GM12878 (cell line): ENCODE data around the gene ADGRL3. TPM values are rescaled to one million over a fixed set of nuclear protein-coding genes. Genes with fewer than 3 reads are reported as not detected.

Source experiments
- ATAC-seq: fragments of 200-7000 bp; cut with Tn5 transposase; 3 replicates; pipeline ENCODE4 v1.9.1; 2020; ENCODE audit warnings: mild to moderate bottlenecking, moderate library complexity
- BruUV-seq: library from RNA; stranded (reverse); fragments of 400-500 nt; replicated peaks from 2 replicates; lab custom pipeline; 2021; lab: Mats Ljungman, UMichigan
- CTCF ChIA-PET: fragments of 300-600 bp; sonication (Branson Sonifier 250); formaldehyde crosslinking; extraction: SDS; loops from one replicate; lab custom pipeline; 2021; ENCODE audit warnings: inconsistent platforms; lab: Yijun Ruan, JAX
- POLR2A ChIA-PET: fragments of 350-600 bp; formaldehyde crosslinking; extraction: SDS; loops from one replicate; lab custom pipeline; 2021; ENCODE audit warnings: inconsistent platforms; lab: Charles Lee
- RAD21 ChIA-PET: fragments of 300-600 bp; sonication (Branson Sonifier 250); formaldehyde crosslinking; loops from one replicate; lab custom pipeline; 2023; ENCODE audit warnings: antibody characterized with exemption; ENCODE audit not compliant: unreplicated experiment; lab: Charles Lee
- SMC1A ChIA-PET: fragments of 300-600 bp; sonication (Branson Sonifier 250); formaldehyde crosslinking; loops from one replicate; lab custom pipeline; 2023; ENCODE audit not compliant: unreplicated experiment, uncharacterized antibody; lab: Charles Lee
- DNase-seq: peaks from one replicate; pipeline ENCODE4 v3.0.0-alpha.2; 2011; ENCODE audit warnings: low read depth, low spot score
- FAIRE-seq: peaks from 3 replicates; lab custom pipeline; 2011; peaks lifted over from hg19 to GRCh38; lab: Jason Lieb, UNC
- H2AFZ ChIP-seq: 2 replicates; pipeline ENCODE4 v1.6.0; 2011; ENCODE audit warnings: low read depth, low read length, control low read depth; ENCODE audit not compliant: control insufficient read depth
- H3K27ac ChIP-seq: 2 replicates; pipeline ENCODE4 v1.5.1; 2011; ENCODE audit warnings: control low read depth; ENCODE audit not compliant: control insufficient read depth, insufficient read depth
- H3K27me3 ChIP-seq, 2 experiments: replicated peaks in 1 of 2; 2 replicates each; pipeline versions ENCODE4 v1.6.0 to v1.6.1; 2011; ENCODE audit warnings: low read length in 1 of 2; ENCODE audit not compliant: control insufficient read depth in 2 of 2, insufficient read depth in 2 of 2
- H3K36me3 ChIP-seq, 2 experiments: 2 replicates each; pipeline ENCODE4 v1.5.1; 2011; ENCODE audit warnings: low read length in 1 of 2; ENCODE audit not compliant: control insufficient read depth in 2 of 2, insufficient read depth in 2 of 2
- H3K4me1 ChIP-seq: 2 replicates; pipeline ENCODE4 v1.6.1; 2011; ENCODE audit warnings: mild to moderate bottlenecking, low read length, moderate library complexity, mixed read lengths; ENCODE audit not compliant: control insufficient read depth, insufficient read depth
- H3K4me2 ChIP-seq: 2 replicates; pipeline ENCODE4 v1.6.0; 2011; ENCODE audit warnings: control low read depth; ENCODE audit not compliant: control insufficient read depth, insufficient read depth
- H3K4me3 ChIP-seq: fragments of 200-600 bp; sonication (generic); 2 replicates; pipeline ENCODE4 v1.5.1; 2016
- H3K79me2 ChIP-seq: 2 replicates; pipeline ENCODE4 v1.6.0; 2011; ENCODE audit warnings: low read length; ENCODE audit not compliant: control insufficient read depth, insufficient read depth
- H3K9ac ChIP-seq: 2 replicates; pipeline ENCODE4 v1.8.0; 2011; ENCODE audit warnings: low read length, control low read depth, mixed read lengths; ENCODE audit not compliant: control insufficient read depth, insufficient read depth
- H3K9me3 ChIP-seq: replicated peaks from 3 replicates; pipeline ENCODE4 v1.5.1; 2011; ENCODE audit warnings: mild to moderate bottlenecking, low read length; ENCODE audit not compliant: control insufficient read depth, insufficient read depth
- H4K20me1 ChIP-seq: 2 replicates; pipeline ENCODE4 v1.6.0; 2011; ENCODE audit not compliant: control insufficient read depth, insufficient read depth
- FOS ChIP-seq: IDR thresholded peaks from 3 replicates; pipeline ENCODE4 v1.6.1; 2011; ENCODE audit warnings: borderline replicate concordance; ENCODE audit not compliant: insufficient read length; ENCODE audit errors: extremely low read depth
- GABPA ChIP-seq: IDR thresholded peaks from 2 replicates; pipeline ENCODE4 v1.6.1; 2014; ENCODE audit warnings: antibody characterized with exemption, low read depth, mild to moderate bottlenecking, inconsistent platforms
- MEF2A ChIP-seq: IDR thresholded peaks from 2 replicates; pipeline ENCODE4 v1.6.1; 2011; ENCODE audit warnings: low read depth, mild to moderate bottlenecking, low read length, moderate library complexity; ENCODE audit not compliant: insufficient read depth
- PAX8 ChIP-seq: fragments of 450-650 bp; IDR thresholded peaks from 2 replicates; pipeline ENCODE4 v1.6.1; 2017; ENCODE audit warnings: mild to moderate bottlenecking, moderate library complexity
- PML ChIP-seq: IDR thresholded peaks from 2 replicates; pipeline ENCODE4 v1.6.1; 2012; ENCODE audit warnings: low read length, inconsistent platforms
- RBBP5 ChIP-seq: fragments of 200-600 bp; sonication (generic); conservative IDR thresholded peaks from 2 replicates; pipeline ENCODE4 v1.6.1; 2016
- RELA ChIP-seq: fragments of 450-650 bp; IDR thresholded peaks from 2 replicates; pipeline ENCODE4 v1.8.0; 2014; ENCODE audit warnings: borderline replicate concordance; ENCODE audit not compliant: partially characterized antibody
- SP1 ChIP-seq: IDR thresholded peaks from one replicate; pipeline ENCODE4 v1.6.1; 2011; ENCODE audit warnings: low read depth, low read length
- STAT1 ChIP-seq: fragments of 450-650 bp; conservative IDR thresholded peaks from 2 replicates; pipeline ENCODE4 v1.6.1; 2014; ENCODE audit warnings: antibody characterized with exemption, mild to moderate bottlenecking
- STAT3 ChIP-seq: IDR thresholded peaks from 2 replicates; pipeline ENCODE4 v1.6.1; 2011; ENCODE audit warnings: low read depth, low read length, improper control_type of control experiment
- TCF12 ChIP-seq: IDR thresholded peaks from 2 replicates; pipeline ENCODE4 v1.6.1; 2011; ENCODE audit warnings: low read depth, mild to moderate bottlenecking, low read length
- ZNF207 ChIP-seq: fragments of 450-650 bp; IDR thresholded peaks from 2 replicates; pipeline ENCODE4 v1.6.1; 2014; ENCODE audit warnings: antibody characterized with exemption, mild to moderate bottlenecking, borderline replicate concordance
- ZNF217 ChIP-seq: fragments of 450-650 bp; IDR thresholded peaks from 2 replicates; pipeline ENCODE4 v1.6.1; 2017; ENCODE audit warnings: antibody characterized with exemption, mild to moderate bottlenecking
- WGBS: methylation state at CpG from one replicate; pipeline ENCODE4 v1.1.6; 2016; ENCODE audit warnings: low lambda C conversion rate; ENCODE audit not compliant: insufficient replicate concordance, insufficient coverage; ENCODE audit errors: missing lambda C conversion rate; 5-methylcytosine and 5-hydroxymethylcytosine counted together
- in situ Hi-C: fragments of 300-500 bp; cut with MboI; formaldehyde crosslinking; loops from 9 replicates; pipeline ENCODE4 v1.14.3; 2018; ENCODE audit warnings: mixed read lengths
- intact Hi-C: fragments of 100-400 bp; cut with micrococcal nuclease; formaldehyde crosslinking; loops from one replicate; pipeline ENCODE4 v1.14.2; 2022; ENCODE audit not compliant: unreplicated experiment
- polyA plus RNA-seq, 11 experiments: library from polyadenylated mRNA; depleted of rRNA in 4 of 11; unstranded in 6 of 11; stranded (reverse) in 5 of 11; fragments of >200 nt; fragmentation: Nextera tagmentation in 4 of 11; fragmentation: Illumina TruSeq in 1 of 11; extraction: Ambion mirVana in 4 of 11; extraction: Trizol in 1 of 11; gene quantifications; 1 replicate in 1 of 11; 2 replicates in 10 of 11; pipeline versions ENCODE4 v1.2.1 to v1.2.3, GENCODE V29; 2011 to 2016; ENCODE audit warnings: inconsistent platforms in 2 of 11, missing spikeins in 2 of 11, low read depth in 1 of 11
- total RNA-seq, 4 experiments: library from RNA; depleted of rRNA in 3 of 4; stranded (reverse); fragments of >200 nt in 3 of 4; fragmentation: Illumina TruSeq in 1 of 4; extraction: Trizol in 1 of 4; gene quantifications; 2 replicates each; pipeline versions ENCODE4 v1.2.1 to v1.2.3, GENCODE V29; 2013 to 2021
- TF ChIP-seq, protein P1 (sequence below): IDR thresholded peaks from 2 replicates; pipeline ENCODE4 v1.6.1; 2012; ENCODE audit warnings: low read depth, low read length, improper control_type of control experiment
- TF ChIP-seq, protein P2 (sequence below): IDR thresholded peaks from 2 replicates; pipeline ENCODE4 v1.6.1; 2011; ENCODE audit warnings: low read depth, low read length, improper control_type of control experiment, borderline replicate concordance
- TF ChIP-seq, protein P3 (sequence below): IDR thresholded peaks from 2 replicates; pipeline ENCODE4 v1.6.1; 2011; ENCODE audit warnings: borderline replicate concordance, low read depth, mild to moderate bottlenecking, moderate library complexity, mixed read lengths, low read length; ENCODE audit not compliant: insufficient read depth; ENCODE audit errors: extremely low read length
- TF ChIP-seq, protein P4 (sequence below): fragments of 450-650 bp; IDR thresholded peaks from 2 replicates; pipeline ENCODE4 v1.6.1; 2016; ENCODE audit warnings: mild to moderate bottlenecking

Gene ADGRL3
- total and polyA plus RNA-seq, 10 of the 15 experiments (the other 5 are each of a cell fraction or from before 2014, with no cell fraction given): 1.1 TPM; not detected in 9

DNA sequence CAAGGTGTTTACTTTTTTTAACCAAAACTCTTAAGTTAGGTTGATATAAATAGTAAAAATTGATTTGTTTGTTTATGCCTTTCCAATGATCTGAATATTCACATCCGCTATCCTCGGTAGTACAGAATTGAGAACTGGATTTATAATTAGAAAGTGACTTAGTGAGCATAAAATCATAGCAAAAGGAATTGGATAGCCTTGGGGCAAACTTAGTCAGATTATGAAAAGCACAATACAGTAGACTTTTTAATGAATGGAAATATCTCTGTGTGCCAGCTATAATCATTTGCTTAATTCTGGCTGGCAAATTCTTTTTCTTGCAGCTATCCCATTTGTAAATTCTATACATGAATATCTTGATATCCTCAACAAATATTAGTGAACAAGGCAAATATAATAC is 713.5 kb downstream of the ADGRL3 start:
- ChIA-PET POLR2A (no interaction called here), RAD21 (interaction anchor here (2.3 kb wide), 1 partner anchor 50 kb away, joined by 5 read pairs; no protein-coding TSS in a partner anchor), SMC1A (interaction anchor here (0.7 to 2.8 kb wide), 8 partner anchors 10 to 172 kb away, joined by 3 to 11 read pairs (median 5); no protein-coding TSS in a partner anchor), CTCF (interaction anchor here (1.0 to 2.2 kb wide), 3 partner anchors 8 to 359 kb away, joined by 3 to 8 read pairs (median 6); no protein-coding TSS in a partner anchor)
- WGBS: 45% methylated on average over 2 of the region's 2 CpGs
- H3K36me3 ChIP-seq: no peaks in the 10 kb centered on the region
- BruUV-seq: no TSS peak
- H4K20me1 ChIP-seq: no peaks in the 10 kb centered on the region
- TF ChIP-seq RBBP5 (no peak), ZNF217 (no peak), PAX8 (no peak), ZNF207 (no peak), GABPA (no peak), MEF2A (no peak), STAT1 (no peak), SP1 (no peak), STAT3 (no peak), RELA (no peak), PML (no peak), TCF12 (no peak), FOS (no peak)
- TF ChIP-seq, protein P1, sequence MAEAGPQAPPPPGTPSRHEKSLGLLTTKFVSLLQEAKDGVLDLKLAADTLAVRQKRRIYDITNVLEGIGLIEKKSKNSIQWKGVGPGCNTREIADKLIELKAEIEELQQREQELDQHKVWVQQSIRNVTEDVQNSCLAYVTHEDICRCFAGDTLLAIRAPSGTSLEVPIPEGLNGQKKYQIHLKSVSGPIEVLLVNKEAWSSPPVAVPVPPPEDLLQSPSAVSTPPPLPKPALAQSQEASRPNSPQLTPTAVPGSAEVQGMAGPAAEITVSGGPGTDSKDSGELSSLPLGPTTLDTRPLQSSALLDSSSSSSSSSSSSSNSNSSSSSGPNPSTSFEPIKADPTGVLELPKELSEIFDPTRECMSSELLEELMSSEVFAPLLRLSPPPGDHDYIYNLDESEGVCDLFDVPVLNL: no peak
- TF ChIP-seq, protein P2, sequence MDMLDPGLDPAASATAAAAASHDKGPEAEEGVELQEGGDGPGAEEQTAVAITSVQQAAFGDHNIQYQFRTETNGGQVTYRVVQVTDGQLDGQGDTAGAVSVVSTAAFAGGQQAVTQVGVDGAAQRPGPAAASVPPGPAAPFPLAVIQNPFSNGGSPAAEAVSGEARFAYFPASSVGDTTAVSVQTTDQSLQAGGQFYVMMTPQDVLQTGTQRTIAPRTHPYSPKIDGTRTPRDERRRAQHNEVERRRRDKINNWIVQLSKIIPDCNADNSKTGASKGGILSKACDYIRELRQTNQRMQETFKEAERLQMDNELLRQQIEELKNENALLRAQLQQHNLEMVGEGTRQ: no peak
- TF ChIP-seq, protein P3, sequence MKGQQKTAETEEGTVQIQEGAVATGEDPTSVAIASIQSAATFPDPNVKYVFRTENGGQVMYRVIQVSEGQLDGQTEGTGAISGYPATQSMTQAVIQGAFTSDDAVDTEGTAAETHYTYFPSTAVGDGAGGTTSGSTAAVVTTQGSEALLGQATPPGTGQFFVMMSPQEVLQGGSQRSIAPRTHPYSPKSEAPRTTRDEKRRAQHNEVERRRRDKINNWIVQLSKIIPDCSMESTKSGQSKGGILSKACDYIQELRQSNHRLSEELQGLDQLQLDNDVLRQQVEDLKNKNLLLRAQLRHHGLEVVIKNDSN: no peak
- TF ChIP-seq, protein P4, sequence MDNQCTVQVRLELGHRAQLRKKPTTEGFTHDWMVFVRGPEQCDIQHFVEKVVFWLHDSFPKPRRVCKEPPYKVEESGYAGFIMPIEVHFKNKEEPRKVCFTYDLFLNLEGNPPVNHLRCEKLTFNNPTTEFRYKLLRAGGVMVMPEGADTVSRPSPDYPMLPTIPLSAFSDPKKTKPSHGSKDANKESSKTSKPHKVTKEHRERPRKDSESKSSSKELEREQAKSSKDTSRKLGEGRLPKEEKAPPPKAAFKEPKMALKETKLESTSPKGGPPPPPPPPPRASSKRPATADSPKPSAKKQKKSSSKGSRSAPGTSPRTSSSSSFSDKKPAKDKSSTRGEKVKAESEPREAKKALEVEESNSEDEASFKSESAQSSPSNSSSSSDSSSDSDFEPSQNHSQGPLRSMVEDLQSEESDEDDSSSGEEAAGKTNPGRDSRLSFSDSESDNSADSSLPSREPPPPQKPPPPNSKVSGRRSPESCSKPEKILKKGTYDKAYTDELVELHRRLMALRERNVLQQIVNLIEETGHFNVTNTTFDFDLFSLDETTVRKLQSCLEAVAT: no peak
- no peak for ATAC-seq
- H3K4me2 ChIP-seq: no peak overlapping the region
- intact Hi-C loops: no loop called here
- no peak overlapping the region for H3K4me3 ChIP-seq
- no peak for DNase-seq
- in situ Hi-C loops: no loop called here
- H3K9me3 ChIP-seq: no peaks in the 10 kb centered on the region
- no peak for FAIRE-seq
- H3K27me3 ChIP-seq: no peaks in the 10 kb centered on the region
- no peaks in the 10 kb centered on the region for H3K4me1 ChIP-seq
- no peak overlapping the region for H3K9ac ChIP-seq
- no peaks in the 10 kb centered on the region for H3K79me2 ChIP-seq
- H3K27ac ChIP-seq: no peak overlapping the region
- no peak overlapping the region for H2AFZ ChIP-seq
